Neural cell (in vitro differentiated cells): ENCODE measurements around the gene BLOC1S5.

ENCODE experiments used
- EP300 ChIP-seq: fragments of 450-650 bp; conservative IDR thresholded peaks from 2 replicates; pipeline ENCODE4 v1.6.1; 2014; ENCODE audit warnings: antibody characterized with exemption, mild to moderate bottlenecking, moderate library complexity; ENCODE audit not compliant: poor library complexity, severe bottlenecking
- POLR2AphosphoS5 ChIP-seq: IDR thresholded peaks from 2 replicates; pipeline ENCODE4 v1.6.1; 2012
- RAD21 ChIP-seq: fragments of 450-650 bp; conservative IDR thresholded peaks from 2 replicates; pipeline ENCODE4 v1.6.1; 2014; ENCODE audit warnings: antibody characterized with exemption, mild to moderate bottlenecking, moderate library complexity
- SMC3 ChIP-seq: fragments of 450-650 bp; conservative IDR thresholded peaks from 2 replicates; pipeline ENCODE4 v1.6.1; 2014; ENCODE audit warnings: antibody characterized with exemption, mild to moderate bottlenecking, moderate library complexity; ENCODE audit not compliant: poor library complexity
- TF ChIP-seq, protein P1 (sequence below): fragments of 450-650 bp; IDR thresholded peaks from 2 replicates; pipeline ENCODE4 v1.5.1; 2014; ENCODE audit warnings: antibody characterized with exemption, mild to moderate bottlenecking, moderate library complexity; ENCODE audit not compliant: poor library complexity, severe bottlenecking
- TF ChIP-seq, protein P2 (sequence below): IDR thresholded peaks from 2 replicates; pipeline ENCODE4 v1.6.1; 2012; ENCODE audit warnings: borderline replicate concordance

DNA sequence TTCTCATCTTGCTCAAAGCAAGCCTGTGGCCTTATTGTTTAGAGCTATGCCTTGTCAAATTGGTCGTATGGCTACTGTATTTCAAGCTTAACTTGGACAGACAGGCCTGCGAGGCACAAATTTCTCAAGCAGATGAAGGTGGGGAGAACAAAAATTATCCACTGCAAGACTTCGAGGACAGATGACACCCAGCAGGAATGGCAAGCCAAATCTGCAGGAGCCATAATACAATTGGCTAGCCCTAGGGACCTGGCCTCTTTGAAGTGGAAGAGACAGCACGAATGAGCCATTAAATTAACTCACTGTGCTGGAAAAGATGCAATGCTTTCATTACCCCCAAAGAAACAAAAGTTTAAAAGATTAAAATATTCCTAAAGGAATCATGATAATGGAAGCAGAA is 5.0 kb upstream of the BLOC1S5 start:
- TF ChIP-seq, protein P1, sequence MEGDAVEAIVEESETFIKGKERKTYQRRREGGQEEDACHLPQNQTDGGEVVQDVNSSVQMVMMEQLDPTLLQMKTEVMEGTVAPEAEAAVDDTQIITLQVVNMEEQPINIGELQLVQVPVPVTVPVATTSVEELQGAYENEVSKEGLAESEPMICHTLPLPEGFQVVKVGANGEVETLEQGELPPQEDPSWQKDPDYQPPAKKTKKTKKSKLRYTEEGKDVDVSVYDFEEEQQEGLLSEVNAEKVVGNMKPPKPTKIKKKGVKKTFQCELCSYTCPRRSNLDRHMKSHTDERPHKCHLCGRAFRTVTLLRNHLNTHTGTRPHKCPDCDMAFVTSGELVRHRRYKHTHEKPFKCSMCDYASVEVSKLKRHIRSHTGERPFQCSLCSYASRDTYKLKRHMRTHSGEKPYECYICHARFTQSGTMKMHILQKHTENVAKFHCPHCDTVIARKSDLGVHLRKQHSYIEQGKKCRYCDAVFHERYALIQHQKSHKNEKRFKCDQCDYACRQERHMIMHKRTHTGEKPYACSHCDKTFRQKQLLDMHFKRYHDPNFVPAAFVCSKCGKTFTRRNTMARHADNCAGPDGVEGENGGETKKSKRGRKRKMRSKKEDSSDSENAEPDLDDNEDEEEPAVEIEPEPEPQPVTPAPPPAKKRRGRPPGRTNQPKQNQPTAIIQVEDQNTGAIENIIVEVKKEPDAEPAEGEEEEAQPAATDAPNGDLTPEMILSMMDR, result no peak
- TF ChIP-seq, protein P2, sequence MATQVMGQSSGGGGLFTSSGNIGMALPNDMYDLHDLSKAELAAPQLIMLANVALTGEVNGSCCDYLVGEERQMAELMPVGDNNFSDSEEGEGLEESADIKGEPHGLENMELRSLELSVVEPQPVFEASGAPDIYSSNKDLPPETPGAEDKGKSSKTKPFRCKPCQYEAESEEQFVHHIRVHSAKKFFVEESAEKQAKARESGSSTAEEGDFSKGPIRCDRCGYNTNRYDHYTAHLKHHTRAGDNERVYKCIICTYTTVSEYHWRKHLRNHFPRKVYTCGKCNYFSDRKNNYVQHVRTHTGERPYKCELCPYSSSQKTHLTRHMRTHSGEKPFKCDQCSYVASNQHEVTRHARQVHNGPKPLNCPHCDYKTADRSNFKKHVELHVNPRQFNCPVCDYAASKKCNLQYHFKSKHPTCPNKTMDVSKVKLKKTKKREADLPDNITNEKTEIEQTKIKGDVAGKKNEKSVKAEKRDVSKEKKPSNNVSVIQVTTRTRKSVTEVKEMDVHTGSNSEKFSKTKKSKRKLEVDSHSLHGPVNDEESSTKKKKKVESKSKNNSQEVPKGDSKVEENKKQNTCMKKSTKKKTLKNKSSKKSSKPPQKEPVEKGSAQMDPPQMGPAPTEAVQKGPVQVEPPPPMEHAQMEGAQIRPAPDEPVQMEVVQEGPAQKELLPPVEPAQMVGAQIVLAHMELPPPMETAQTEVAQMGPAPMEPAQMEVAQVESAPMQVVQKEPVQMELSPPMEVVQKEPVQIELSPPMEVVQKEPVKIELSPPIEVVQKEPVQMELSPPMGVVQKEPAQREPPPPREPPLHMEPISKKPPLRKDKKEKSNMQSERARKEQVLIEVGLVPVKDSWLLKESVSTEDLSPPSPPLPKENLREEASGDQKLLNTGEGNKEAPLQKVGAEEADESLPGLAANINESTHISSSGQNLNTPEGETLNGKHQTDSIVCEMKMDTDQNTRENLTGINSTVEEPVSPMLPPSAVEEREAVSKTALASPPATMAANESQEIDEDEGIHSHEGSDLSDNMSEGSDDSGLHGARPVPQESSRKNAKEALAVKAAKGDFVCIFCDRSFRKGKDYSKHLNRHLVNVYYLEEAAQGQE, result no peak
- TF ChIP-seq RAD21 (no peak), SMC3 (no peak), EP300 (no peak), POLR2AphosphoS5 (no peak)
